ENCODE results near the gene ZNF226.

Gene ZNF226

GRCh38 chr19:44182145-44182544 lies 17.2 kb downstream of the ZNF226 start:
- Histone ChIP-seq H3K79me2 (ENCODE audit: insufficient read depth, low read length) (no peaks in the 10 kb centered on the region), H4K20me1 (ENCODE audit: low read depth, low read length) (no peaks in the 10 kb centered on the region), H3K27me3 (ENCODE audit: low read length) (no peaks in the 10 kb centered on the region), H3K9me3 (ENCODE audit: insufficient read depth, low read length) (peaks cover 3% of the 10 kb centered on the region; the same call in 1 of the 2 replicates), H3K4me3 (ENCODE audit: insufficient read depth, low read length, poor library complexity, severe bottlenecking) (no peak overlapping the region), H3F3A (ENCODE audit: insufficient read depth) (no peaks in the 10 kb centered on the region), H3K9me2 (replicated peaks; ENCODE audit: insufficient read depth, low read length) (no peaks in the 10 kb centered on the region), H3K36me3 (ENCODE audit: low read length) (no peaks in the 10 kb centered on the region), H3K9ac (ENCODE audit: low read length) (no peak overlapping the region), H3K27ac (ENCODE audit: low read depth, low read length) (no peak overlapping the region), H3K4me2 (ENCODE audit: low read depth, low read length, poor library complexity, severe bottlenecking) (no peak overlapping the region), H2AFZ (ENCODE audit: low read depth, low read length, severe bottlenecking) (no peak overlapping the region)
- TF ChIP-seq, protein P1, sequence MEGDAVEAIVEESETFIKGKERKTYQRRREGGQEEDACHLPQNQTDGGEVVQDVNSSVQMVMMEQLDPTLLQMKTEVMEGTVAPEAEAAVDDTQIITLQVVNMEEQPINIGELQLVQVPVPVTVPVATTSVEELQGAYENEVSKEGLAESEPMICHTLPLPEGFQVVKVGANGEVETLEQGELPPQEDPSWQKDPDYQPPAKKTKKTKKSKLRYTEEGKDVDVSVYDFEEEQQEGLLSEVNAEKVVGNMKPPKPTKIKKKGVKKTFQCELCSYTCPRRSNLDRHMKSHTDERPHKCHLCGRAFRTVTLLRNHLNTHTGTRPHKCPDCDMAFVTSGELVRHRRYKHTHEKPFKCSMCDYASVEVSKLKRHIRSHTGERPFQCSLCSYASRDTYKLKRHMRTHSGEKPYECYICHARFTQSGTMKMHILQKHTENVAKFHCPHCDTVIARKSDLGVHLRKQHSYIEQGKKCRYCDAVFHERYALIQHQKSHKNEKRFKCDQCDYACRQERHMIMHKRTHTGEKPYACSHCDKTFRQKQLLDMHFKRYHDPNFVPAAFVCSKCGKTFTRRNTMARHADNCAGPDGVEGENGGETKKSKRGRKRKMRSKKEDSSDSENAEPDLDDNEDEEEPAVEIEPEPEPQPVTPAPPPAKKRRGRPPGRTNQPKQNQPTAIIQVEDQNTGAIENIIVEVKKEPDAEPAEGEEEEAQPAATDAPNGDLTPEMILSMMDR (IDR thresholded peaks at IDR 0.05; ENCODE audit: insufficient read depth, low read length, poor library complexity, severe bottlenecking), result no peak
- TF ChIP-seq EZH2phosphoT487 (conservative IDR thresholded peaks at IDR 0.05; ENCODE audit: low read length), result no peak

DNA sequence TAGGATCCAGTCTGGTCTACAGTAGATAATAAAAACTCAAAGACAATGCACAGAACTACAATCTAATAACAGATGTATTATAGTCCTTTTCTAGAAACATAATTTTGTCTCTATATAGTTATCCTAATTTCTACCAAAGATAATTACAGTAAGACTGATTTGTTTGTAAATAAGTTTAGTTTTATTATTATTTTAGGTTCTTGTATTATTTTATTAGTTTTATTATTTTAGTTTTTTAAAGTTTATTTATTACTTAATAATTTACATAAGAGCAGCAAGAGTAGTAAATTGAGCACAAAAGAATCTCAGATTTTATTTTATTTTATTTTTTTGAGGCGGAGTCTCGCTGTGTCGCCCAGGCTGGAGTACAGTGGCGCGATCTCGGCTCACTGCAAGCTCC lies 25.1 kb downstream of the ZNF226 start:
- TF ChIP-seq EZH2phosphoT487 (conservative IDR thresholded peaks at IDR 0.05; ENCODE audit: low read length), result no peak
- TF ChIP-seq, protein P1 (IDR thresholded peaks at IDR 0.05; ENCODE audit: insufficient read depth, low read length, poor library complexity, severe bottlenecking), result no peak
- H3K4me2 ChIP-seq (ENCODE audit: low read depth, low read length, poor library complexity, severe bottlenecking), result no peak overlapping the region
- H3K9me2 ChIP-seq (replicated peaks; ENCODE audit: insufficient read depth, low read length), result no peaks in the 10 kb centered on the region

GRCh38 chr19:44192127-44192526 lies 27.2 kb downstream of the ZNF226 start:
- Histone ChIP-seq H3K9me2 (replicated peaks; ENCODE audit: insufficient read depth, low read length) (no peaks in the 10 kb centered on the region), H3K4me3 (ENCODE audit: insufficient read depth, low read length, poor library complexity, severe bottlenecking) (no peak overlapping the region), H3K36me3 (ENCODE audit: low read length) (peaks cover 5% of the 10 kb centered on the region; the same call in 1 of the 2 replicates), H3K27me3 (ENCODE audit: low read length) (no peaks in the 10 kb centered on the region), H2AFZ (ENCODE audit: low read depth, low read length, severe bottlenecking) (no peak overlapping the region), H3K9me3 (ENCODE audit: insufficient read depth, low read length) (peaks cover 8% of the 10 kb centered on the region; the same call in 1 of the 2 replicates), H3K9ac (ENCODE audit: low read length) (no peak overlapping the region), H4K20me1 (ENCODE audit: low read depth, low read length) (no peaks in the 10 kb centered on the region), H3K4me2 (ENCODE audit: low read depth, low read length, poor library complexity, severe bottlenecking) (no peak overlapping the region), H3K79me2 (ENCODE audit: insufficient read depth, low read length) (no peaks in the 10 kb centered on the region), H3F3A (ENCODE audit: insufficient read depth) (peaks cover 3% of the 10 kb centered on the region; the same call in 1 of the 2 replicates), H3K27ac (ENCODE audit: low read depth, low read length) (no peak overlapping the region)
- TF ChIP-seq EZH2phosphoT487 (conservative IDR thresholded peaks at IDR 0.05; ENCODE audit: low read length), result no peak
- TF ChIP-seq, protein P1 (IDR thresholded peaks at IDR 0.05; ENCODE audit: insufficient read depth, low read length, poor library complexity, severe bottlenecking), result no peak

More for the DNA sequence above, 25.1 kb downstream of the ZNF226 start:
- Histone ChIP-seq H3K36me3 (ENCODE audit: low read length) (peaks cover 5% of the 10 kb centered on the region; the same call in 1 of the 2 replicates), H3K9me3 (ENCODE audit: insufficient read depth, low read length) (peaks cover 11% of the 10 kb centered on the region; the same call in 1 of the 2 replicates), H2AFZ (ENCODE audit: low read depth, low read length, severe bottlenecking) (no peak overlapping the region), H3K79me2 (ENCODE audit: insufficient read depth, low read length) (no peaks in the 10 kb centered on the region), H3K4me3 (ENCODE audit: insufficient read depth, low read length, poor library complexity, severe bottlenecking) (no peak overlapping the region), H3K27ac (ENCODE audit: low read depth, low read length) (no peak overlapping the region), H4K20me1 (ENCODE audit: low read depth, low read length) (no peaks in the 10 kb centered on the region), H3K9ac (ENCODE audit: low read length) (no peak overlapping the region), H3F3A (ENCODE audit: insufficient read depth) (peaks cover 3% of the 10 kb centered on the region; the same call in 1 of the 2 replicates), H3K27me3 (ENCODE audit: low read length) (no peaks in the 10 kb centered on the region)

Data from SU-DHL-6 (cell line).